ENCODE data around the gene PLS1.
"Not testable (repeated sequence)": the region's sequence is repeated elsewhere in the genome, so short reads cannot be mapped to it uniquely, and the experiment has no call there.

The PLS1 gene

GRCh38 chr3:142563496-142563997 lies 32.6 kb upstream of the PLS1 start:
- TF ChIP-seq CTCF (IDR thresholded peaks at IDR 0.05; ENCODE audit: poor library complexity, severe bottlenecking): no peak
- Histone ChIP-seq H3K4me3 (ENCODE audit: severe bottlenecking) (no peak overlapping the region), H3K27ac (ENCODE audit: poor library complexity, severe bottlenecking) (no peak overlapping the region), H3K27me3 (ENCODE audit: insufficient read depth, poor library complexity, severe bottlenecking) (no peaks in the 10 kb centered on the region), H3K36me3 (ENCODE audit: low read depth) (peaks cover 73% of the 10 kb centered on the region), H3K4me1 (ENCODE audit: insufficient read depth, poor library complexity, severe bottlenecking) (no peaks in the 10 kb centered on the region), H3K9me3 (ENCODE audit: severe bottlenecking) (no peaks in the 10 kb centered on the region)
- ATAC-seq (ENCODE audit: low read depth) (no peak), DNase-seq (ENCODE audit: low spot score) (no peak)

GRCh38 chr3:142566096-142566495 lies 30.1 kb upstream of the PLS1 start:
- Histone ChIP-seq H3K9me3 (ENCODE audit: severe bottlenecking) (no peaks in the 10 kb centered on the region), H3K27ac (ENCODE audit: poor library complexity, severe bottlenecking) (no peak overlapping the region), H3K4me1 (ENCODE audit: insufficient read depth, poor library complexity, severe bottlenecking) (no peaks in the 10 kb centered on the region), H3K27me3 (ENCODE audit: insufficient read depth, poor library complexity, severe bottlenecking) (no peaks in the 10 kb centered on the region), H3K4me3 (ENCODE audit: severe bottlenecking) (no peak overlapping the region), H3K36me3 (ENCODE audit: low read depth) (peaks cover 68% of the 10 kb centered on the region)
- DNase-seq (ENCODE audit: low spot score): no peak
- TF ChIP-seq CTCF (IDR thresholded peaks at IDR 0.05; ENCODE audit: poor library complexity, severe bottlenecking): no peak
- no peak for ATAC-seq (ENCODE audit: low read depth)

- H3K36me3 ChIP-seq (ENCODE audit: low read depth): peaks cover 47% of the 10 kb centered on the region
- ATAC-seq (ENCODE audit: low read depth) (no peak), DNase-seq (ENCODE audit: low spot score) (no peak)
- no peaks in the 10 kb centered on the region for H3K27me3 ChIP-seq (ENCODE audit: insufficient read depth, poor library complexity, severe bottlenecking)
- no peaks in the 10 kb centered on the region for H3K9me3 ChIP-seq (ENCODE audit: severe bottlenecking)
- no peak for TF ChIP-seq CTCF (IDR thresholded peaks at IDR 0.05; ENCODE audit: poor library complexity, severe bottlenecking)
- H3K4me3 ChIP-seq (ENCODE audit: severe bottlenecking): no peak overlapping the region
- no peaks in the 10 kb centered on the region for H3K4me1 ChIP-seq (ENCODE audit: insufficient read depth, poor library complexity, severe bottlenecking)
- no peak overlapping the region for H3K27ac ChIP-seq (ENCODE audit: poor library complexity, severe bottlenecking)
Observed at GRCh38 chr3:142568393-142569017, 27.7 kb upstream of the PLS1 start.

- H3K27me3 ChIP-seq (ENCODE audit: insufficient read depth, poor library complexity, severe bottlenecking); ATAC-seq (ENCODE audit: low read depth); H3K4me1 ChIP-seq (ENCODE audit: insufficient read depth, poor library complexity, severe bottlenecking); DNase-seq (ENCODE audit: low spot score); H3K9me3 ChIP-seq (ENCODE audit: severe bottlenecking); H3K4me3 ChIP-seq (ENCODE audit: severe bottlenecking); H3K27ac ChIP-seq (ENCODE audit: poor library complexity, severe bottlenecking): not testable (repeated sequence)
- peaks cover 45% of the 10 kb centered on the region for H3K36me3 ChIP-seq (ENCODE audit: low read depth)
Observed at GRCh38 chr3:142569422-142569821, 26.8 kb upstream of the PLS1 start.

- not testable (repeated sequence) for H3K4me1 ChIP-seq (ENCODE audit: insufficient read depth, poor library complexity, severe bottlenecking); H3K27me3 ChIP-seq (ENCODE audit: insufficient read depth, poor library complexity, severe bottlenecking); DNase-seq (ENCODE audit: low spot score); ATAC-seq (ENCODE audit: low read depth); H3K9me3 ChIP-seq (ENCODE audit: severe bottlenecking); H3K27ac ChIP-seq (ENCODE audit: poor library complexity, severe bottlenecking); H3K4me3 ChIP-seq (ENCODE audit: severe bottlenecking)
- H3K36me3 ChIP-seq (ENCODE audit: low read depth): peaks cover 19% of the 10 kb centered on the region
Observed at GRCh38 chr3:142574223-142574622, 22.0 kb upstream of the PLS1 start.

GRCh38 chr3:142574665-142575064 lies 21.5 kb upstream of the PLS1 start:
- TF ChIP-seq CTCF (IDR thresholded peaks at IDR 0.05; ENCODE audit: poor library complexity, severe bottlenecking): no peak
- H3K36me3 ChIP-seq (ENCODE audit: low read depth): peaks cover 18% of the 10 kb centered on the region
- no peaks in the 10 kb centered on the region for H3K9me3 ChIP-seq (ENCODE audit: severe bottlenecking)
- H3K4me3 ChIP-seq (ENCODE audit: severe bottlenecking): no peak overlapping the region
- H3K4me1 ChIP-seq (ENCODE audit: insufficient read depth, poor library complexity, severe bottlenecking): peaks cover 7% of the 10 kb centered on the region
- H3K27me3 ChIP-seq (ENCODE audit: insufficient read depth, poor library complexity, severe bottlenecking): no peaks in the 10 kb centered on the region
- ATAC-seq (ENCODE audit: low read depth) (no peak), DNase-seq (ENCODE audit: low spot score) (no peak)
- H3K27ac ChIP-seq (ENCODE audit: poor library complexity, severe bottlenecking): no peak overlapping the region

Measured in RWPE2 (cell line).